ENCODE data around the gene PPARG.

- no peak for TF ChIP-seq CTCF (IDR thresholded peaks at IDR 0.05)
- TF ChIP-seq POLR2A (IDR thresholded peaks at IDR 0.05) = no peak
- no peak for TF ChIP-seq POLR2AphosphoS5 (IDR thresholded peaks at IDR 0.05)
These were observed 124.9 kb downstream of the PPARG start for GRCh38 chr3:12413721-12414255.
